Stimulated activated naive CD4-positive, alpha-beta T cell (primary cell): ENCODE data around the gene ITM2B.
A peak's percentile ranks its signal among the peaks of the same experiment; 100 is the strongest.

Source experiments
- DNase-seq, 6 experiments: peaks; one replicate each; lab custom pipeline; 2025; lab: John Stamatoyannopoulos, UW

ITM2B gene

GRCh38 chr13:48304143-48304876 is 71.3 kb downstream of the ITM2B start:
- DNase-seq: peak in 4 of 6 experiments; percentile 28 to 74 (median 46)

GRCh38 chr13:48311223-48311622 is 78.2 kb downstream of the ITM2B start:
- DNase-seq: no peak

GRCh38 chr13:48315969-48316650 is 83.1 kb downstream of the ITM2B start:
- no peak for DNase-seq

GRCh38 chr13:48316826-48317510 is 84.0 kb downstream of the ITM2B start:
- DNase-seq: peak in 1 of 6 experiments; percentile 8

- DNase-seq: peak in 1 of 6 experiments; percentile 24
Measured at GRCh38 chr13:48317511-48318376, 84.7 kb downstream of the ITM2B start.

- peak in 1 of 6 experiments; percentile 20 for DNase-seq
Measured at GRCh38 chr13:48318377-48318811, 85.4 kb downstream of the ITM2B start.

- peak in 2 of 6 experiments; percentile 22 to 29 for DNase-seq
Measured at GRCh38 chr13:48318821-48319511, 86.0 kb downstream of the ITM2B start.
